ENCODE results near the gene MS4A6A. TPM values are rescaled to one million over a fixed set of nuclear protein-coding genes. Genes with fewer than 3 reads are reported as not detected.
"Not testable (repeated sequence)": the region's sequence is repeated elsewhere in the genome, so short reads cannot be mapped to it uniquely, and the experiment has no call there.

The MS4A6A gene
- total RNA-seq, 2 donors from 2014 or later = not detected

DNA sequence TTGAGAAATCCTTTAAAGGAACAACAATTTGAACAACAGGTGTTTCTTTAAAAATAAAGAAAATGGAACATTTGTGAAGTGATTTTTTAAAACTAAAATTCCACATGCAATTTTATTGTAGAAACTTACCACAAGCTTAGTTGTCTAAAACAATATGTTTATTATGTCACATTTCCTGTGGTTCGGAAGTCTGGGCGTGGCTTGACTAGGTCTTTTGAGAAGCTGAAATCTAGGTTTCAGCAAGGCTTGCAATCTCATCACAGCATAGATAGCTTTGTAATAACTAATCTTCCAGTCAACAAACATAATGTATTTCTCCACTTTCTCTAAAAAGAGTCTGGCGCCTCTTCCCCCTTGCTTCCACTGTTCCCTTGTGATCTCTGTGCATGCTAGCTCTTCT is 27.0 kb downstream of the MS4A6A start:
- Histone ChIP-seq H3K27me3 (ENCODE audit: control insufficient read depth, insufficient read depth, low read length, poor library complexity, severe bottlenecking) (no peaks in the 10 kb centered on the region), H3K27ac (ENCODE audit: low read depth, low read length) (no peak overlapping the region), H3K9me3 (ENCODE audit: control insufficient read depth, low read length) (peaks cover 8% of the 10 kb centered on the region), H3K9ac (ENCODE audit: extremely low read depth, low read length, poor library complexity, severe bottlenecking) (no peak overlapping the region), H3K4me3 (ENCODE audit: low read length) (no peak overlapping the region), H3K4me1 (ENCODE audit: control insufficient read depth, insufficient read depth, low read length) (no peaks in the 10 kb centered on the region), H3K36me3 (ENCODE audit: control insufficient read depth, insufficient read depth, low read length) (no peaks in the 10 kb centered on the region)
- 92 to 95% methylated on average over 3 of the region's 3 CpGs for WGBS, 2 experiments (ENCODE audit: insufficient coverage in 1 of 2, insufficient read length in 1 of 2)
- H3K27ac Mint-ChIP-seq = no peak overlapping the region
- H3K4me3 Mint-ChIP-seq = no peak overlapping the region
- no peaks in the 10 kb centered on the region for H3K9me3 Mint-ChIP-seq
- H3K4me1 Mint-ChIP-seq = no peaks in the 10 kb centered on the region
- no peaks in the 10 kb centered on the region for H3K27me3 Mint-ChIP-seq (ENCODE audit: insufficient read depth)
- DNase-seq = no peak
- TF ChIP-seq CTCF (conservative IDR thresholded peaks at IDR 0.05) = no peak
- no peaks in the 10 kb centered on the region for H3K36me3 Mint-ChIP-seq (ENCODE audit: low read depth)

DNA sequence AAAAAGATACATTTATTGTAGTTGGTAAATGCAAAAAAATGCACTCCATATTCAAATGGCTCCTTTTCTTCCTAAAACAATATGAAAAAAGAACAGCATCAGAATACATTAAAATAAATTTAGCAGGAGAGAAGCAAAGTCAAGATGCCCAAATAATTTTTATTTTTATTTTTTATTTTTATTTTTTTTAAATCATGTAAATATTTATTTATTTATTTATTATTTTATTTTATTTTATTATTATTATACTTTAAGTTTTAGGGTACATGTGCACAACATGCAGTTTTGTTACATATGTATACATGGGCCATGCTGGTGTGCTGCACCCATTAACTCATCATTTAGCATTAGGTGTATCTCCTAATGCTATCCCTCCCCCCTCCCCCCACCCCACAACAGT is 30.2 kb downstream of the MS4A6A start:
- H3K4me3 ChIP-seq (ENCODE audit: low read length); H3K9ac ChIP-seq (ENCODE audit: extremely low read depth, low read length, poor library complexity, severe bottlenecking); H3K9me3 ChIP-seq (ENCODE audit: control insufficient read depth, low read length); H3K4me1 ChIP-seq (ENCODE audit: control insufficient read depth, insufficient read depth, low read length); H3K9me3 Mint-ChIP-seq; H3K4me3 Mint-ChIP-seq; H3K36me3 Mint-ChIP-seq (ENCODE audit: low read depth); H3K27ac ChIP-seq (ENCODE audit: low read depth, low read length); H3K27ac Mint-ChIP-seq; H3K27me3 Mint-ChIP-seq (ENCODE audit: insufficient read depth); H3K36me3 ChIP-seq (ENCODE audit: control insufficient read depth, insufficient read depth, low read length); H3K27me3 ChIP-seq (ENCODE audit: control insufficient read depth, insufficient read depth, low read length, poor library complexity, severe bottlenecking); H3K4me1 Mint-ChIP-seq; DNase-seq: not testable (repeated sequence)

GRCh38 chr11:60150279-60150678 is 32.6 kb downstream of the MS4A6A start:
- Histone ChIP-seq H3K4me1 (ENCODE audit: control insufficient read depth, insufficient read depth, low read length) (no peaks in the 10 kb centered on the region), H3K9ac (ENCODE audit: extremely low read depth, low read length, poor library complexity, severe bottlenecking) (no peak overlapping the region), H3K36me3 (ENCODE audit: control insufficient read depth, insufficient read depth, low read length) (no peaks in the 10 kb centered on the region), H3K27me3 (ENCODE audit: control insufficient read depth, insufficient read depth, low read length, poor library complexity, severe bottlenecking) (no peaks in the 10 kb centered on the region), H3K9me3 (ENCODE audit: control insufficient read depth, low read length) (no peaks in the 10 kb centered on the region), H3K4me3 (ENCODE audit: low read length) (no peak overlapping the region), H3K27ac (ENCODE audit: low read depth, low read length) (no peak overlapping the region)
- TF ChIP-seq CTCF (conservative IDR thresholded peaks at IDR 0.05) = no peak
- DNase-seq = no peak
- no peak overlapping the region for H3K27ac Mint-ChIP-seq
- no peaks in the 10 kb centered on the region for H3K27me3 Mint-ChIP-seq (ENCODE audit: insufficient read depth)
- no CpG with 5 or more reads among the region's 1 CpG for WGBS, 2 experiments (ENCODE audit: insufficient coverage in 1 of 2, insufficient read length in 1 of 2)
- no peaks in the 10 kb centered on the region for H3K4me1 Mint-ChIP-seq
- no peaks in the 10 kb centered on the region for H3K9me3 Mint-ChIP-seq
- no peaks in the 10 kb centered on the region for H3K36me3 Mint-ChIP-seq (ENCODE audit: low read depth)
- no peak overlapping the region for H3K4me3 Mint-ChIP-seq

GRCh38 chr11:60145677-60146076 is 37.2 kb downstream of the MS4A6A start:
- Mint-ChIP-seq H3K4me1 (no peaks in the 10 kb centered on the region), H3K9me3 (no peaks in the 10 kb centered on the region), H3K4me3 (no peak overlapping the region)

More at GRCh38 chr11:60145677-60146076, 37.2 kb downstream of the MS4A6A start:
- Mint-ChIP-seq H3K27ac (no peak overlapping the region), H3K36me3 (ENCODE audit: low read depth) (no peaks in the 10 kb centered on the region), H3K27me3 (ENCODE audit: insufficient read depth) (no peaks in the 10 kb centered on the region)
- Histone ChIP-seq H3K9me3 (ENCODE audit: control insufficient read depth, low read length) (no peaks in the 10 kb centered on the region), H3K27ac (ENCODE audit: low read depth, low read length) (no peak overlapping the region), H3K4me3 (ENCODE audit: low read length) (no peak overlapping the region), H3K9ac (ENCODE audit: extremely low read depth, low read length, poor library complexity, severe bottlenecking) (no peak overlapping the region), H3K4me1 (ENCODE audit: control insufficient read depth, insufficient read depth, low read length) (no peaks in the 10 kb centered on the region), H3K27me3 (ENCODE audit: control insufficient read depth, insufficient read depth, low read length, poor library complexity, severe bottlenecking) (no peaks in the 10 kb centered on the region), H3K36me3 (ENCODE audit: control insufficient read depth, insufficient read depth, low read length) (no peaks in the 10 kb centered on the region)
- no peak for TF ChIP-seq CTCF (conservative IDR thresholded peaks at IDR 0.05)
- no peak for DNase-seq
- WGBS, 2 experiments (ENCODE audit: insufficient coverage in 1 of 2, insufficient read length in 1 of 2) = 93 to 96% methylated on average over 2 to 3 of the region's 3 CpGs
